WTC11 (cell line): ENCODE data around the gene CDCA5. TPM values are rescaled to one million over a fixed set of nuclear protein-coding genes. Genes with fewer than 3 reads are reported as not detected.

Experiments
- ATAC-seq: fragments of 200-7000 bp; cut with Tn5 transposase; 2 replicates; pipeline ENCODE4 v1.10.0; 2021; ENCODE audit warnings: mild to moderate bottlenecking, moderate library complexity
- CTCF ChIA-PET: fragments of 300-600 bp; sonication (Branson Sonifier 250); formaldehyde crosslinking; loops from one replicate; lab custom pipeline; 2021; ENCODE audit warnings: antibody characterized with exemption; lab: Charles Lee
- POLR2A ChIA-PET: fragments of 350-600 bp; sonication (Branson Sonifier 250); formaldehyde crosslinking; loops from one replicate; lab custom pipeline; 2021; ENCODE audit warnings: antibody characterized with exemption; lab: Charles Lee
- DNase-seq: peaks from one replicate; pipeline ENCODE4 v3.0.0; 2021; ENCODE audit warnings: low spot score
- H3K27ac Mint-ChIP-seq: 2 replicates; pipeline ENCODE4 v1.8.0; 2021; ENCODE audit warnings: mixed read lengths
- H3K27me3 Mint-ChIP-seq: 2 replicates; pipeline ENCODE4 v1.8.0; 2021; ENCODE audit warnings: low read depth, mild to moderate bottlenecking, moderate library complexity, mixed read lengths
- H3K36me3 Mint-ChIP-seq: 2 replicates; pipeline ENCODE4 v1.8.0; 2021; ENCODE audit warnings: mixed read lengths
- H3K4me1 Mint-ChIP-seq: 2 replicates; pipeline ENCODE4 v1.8.0; 2022; ENCODE audit warnings: mixed read lengths
- H3K4me3 Mint-ChIP-seq: 2 replicates; pipeline ENCODE4 v1.8.0; 2021; ENCODE audit warnings: mild to moderate bottlenecking, moderate library complexity, mixed read lengths
- H3K9me3 Mint-ChIP-seq: 2 replicates; pipeline ENCODE4 v1.8.0; 2021; ENCODE audit warnings: mixed read lengths
- AFF4 ChIP-seq: sonication (generic); formaldehyde crosslinking; IDR thresholded peaks from 2 replicates; pipeline ENCODE4 v1.8.1; 2023; ENCODE audit warnings: mild to moderate bottlenecking, missing genetic modification reagents, borderline replicate concordance
- AR ChIP-seq: fragments of 250-450 bp; sonication (Bioruptor Pico); IDR thresholded peaks from 2 replicates; pipeline ENCODE4 v1.9.0; 2021; ENCODE audit warnings: mild to moderate bottlenecking
- CREM ChIP-seq: sonication (generic); formaldehyde crosslinking; IDR thresholded peaks from 2 replicates; pipeline ENCODE4 v1.8.1; 2022; ENCODE audit warnings: mild to moderate bottlenecking, missing genetic modification reagents, moderate library complexity
- CTCF ChIP-seq: fragments of 200-600 bp; IDR thresholded peaks from 2 replicates; pipeline ENCODE4 v1.8.0; 2022; ENCODE audit warnings: antibody characterized with exemption
- ERG ChIP-seq: fragments of 250-450 bp; sonication (Bioruptor Pico); IDR thresholded peaks from 2 replicates; pipeline ENCODE4 v1.8.0; 2021; ENCODE audit warnings: mild to moderate bottlenecking
- FOXJ3 ChIP-seq: sonication (generic); formaldehyde crosslinking; IDR thresholded peaks from 2 replicates; pipeline ENCODE4 v1.9.0; 2021; ENCODE audit warnings: missing genetic modification reagents, mild to moderate bottlenecking, borderline replicate concordance
- GRHL2 ChIP-seq: fragments of 250-450 bp; sonication (Bioruptor Pico); IDR thresholded peaks from 2 replicates; pipeline ENCODE4 v1.8.0; 2022; ENCODE audit warnings: mild to moderate bottlenecking, moderate library complexity; ENCODE audit not compliant: insufficient replicate concordance, severe bottlenecking
- IRF2 ChIP-seq: sonication (generic); formaldehyde crosslinking; IDR thresholded peaks from 2 replicates; pipeline ENCODE4 v1.8.0; 2022; ENCODE audit warnings: low read depth, missing genetic modification reagents, borderline replicate concordance
- KAT7 ChIP-seq: sonication (generic); formaldehyde crosslinking; IDR thresholded peaks from 2 replicates; pipeline ENCODE4 v1.8.1; 2023; ENCODE audit warnings: missing genetic modification reagents, mild to moderate bottlenecking, borderline replicate concordance
- MYBL2 ChIP-seq: sonication (generic); formaldehyde crosslinking; IDR thresholded peaks from 2 replicates; pipeline ENCODE4 v1.8.1; 2023; ENCODE audit warnings: mild to moderate bottlenecking, moderate library complexity, missing genetic modification reagents
- NR3C1 ChIP-seq: sonication (generic); formaldehyde crosslinking; conservative IDR thresholded peaks from 2 replicates; pipeline ENCODE4 v1.8.1; 2023; ENCODE audit warnings: low read depth, mild to moderate bottlenecking, missing genetic modification reagents
- SOX15 ChIP-seq: fragments of 250-450 bp; sonication (Bioruptor Pico); IDR thresholded peaks from 2 replicates; pipeline ENCODE4 v1.9.0; 2021; ENCODE audit warnings: mild to moderate bottlenecking
- TEAD1 ChIP-seq: sonication (generic); formaldehyde crosslinking; IDR thresholded peaks from 2 replicates; pipeline ENCODE4 v1.8.0; 2022; ENCODE audit warnings: mild to moderate bottlenecking, missing genetic modification reagents
- ZSCAN18 ChIP-seq: fragments of 250-450 bp; sonication (Bioruptor Pico); IDR thresholded peaks from 2 replicates; pipeline ENCODE4 v2.1.2; 2022; ENCODE audit warnings: mild to moderate bottlenecking, moderate library complexity
- total RNA-seq: library from RNA; stranded (reverse); gene quantifications from 3 replicates; pipeline ENCODE4 v1.2.3, GENCODE V29; 2021

CDCA5 gene
- total RNA-seq, 1 experiment from 2014 or later: 95.9 TPM

- ChIA-PET POLR2A (no interaction called here), CTCF (no interaction called here)
- no peaks in the 10 kb centered on the region for H3K9me3 Mint-ChIP-seq
- no peak overlapping the region for H3K4me3 Mint-ChIP-seq
- peaks cover 8% of the 10 kb centered on the region for H3K4me1 Mint-ChIP-seq
- DNase-seq (no peak), ATAC-seq (no peak)
- TF ChIP-seq AR (CRISPR knock-in tag) (no peak), AFF4 (no peak), KAT7 (no peak), CREM (no peak), FOXJ3 (no peak), CTCF (no peak), MYBL2 (no peak), GRHL2 (no peak)
- H3K27ac Mint-ChIP-seq: no peak overlapping the region
- no peaks in the 10 kb centered on the region for H3K27me3 Mint-ChIP-seq
- H3K36me3 Mint-ChIP-seq: peaks cover 6% of the 10 kb centered on the region
Measured at GRCh38 chr11:65087827-65088226, 4.0 kb upstream of the CDCA5 start.

GRCh38 chr11:65087216-65087615 is 3.4 kb upstream of the CDCA5 start:
- Mint-ChIP-seq H3K36me3 (peaks cover 9% of the 10 kb centered on the region), H3K27me3 (no peaks in the 10 kb centered on the region), H3K9me3 (no peaks in the 10 kb centered on the region), H3K27ac (no peak overlapping the region), H3K4me1 (peaks cover 10% of the 10 kb centered on the region), H3K4me3 (no peak overlapping the region)
- POLR2A ChIA-PET: no interaction called here
- ATAC-seq (no peak), DNase-seq (no peak)
- TF ChIP-seq IRF2 (CRISPR knock-in tag) (no peak), SOX15 (CRISPR knock-in tag) (no peak), ZSCAN18 (CRISPR knock-in tag) (no peak), ERG (CRISPR knock-in tag) (no peak), NR3C1 (CRISPR knock-in tag) (no peak), TEAD1 (no peak)
- CTCF ChIA-PET: interaction anchor here (1.0 kb wide), 1 partner anchor 73 kb away, joined by 3 read pairs; the partner anchor contains the start of gene ARL2
